SIG-M5 treated with dmso at 0.1 percent for 504 hours (cell line): ENCODE data around the gene DUSP10.
A peak's percentile ranks its signal among the peaks of the same experiment; 100 is the strongest.

Experiments used
- DNase-seq: peaks from one replicate; lab custom pipeline; 2025; ENCODE audit not compliant: unreplicated experiment; lab: John Stamatoyannopoulos, UW

The DUSP10 gene

DNA sequence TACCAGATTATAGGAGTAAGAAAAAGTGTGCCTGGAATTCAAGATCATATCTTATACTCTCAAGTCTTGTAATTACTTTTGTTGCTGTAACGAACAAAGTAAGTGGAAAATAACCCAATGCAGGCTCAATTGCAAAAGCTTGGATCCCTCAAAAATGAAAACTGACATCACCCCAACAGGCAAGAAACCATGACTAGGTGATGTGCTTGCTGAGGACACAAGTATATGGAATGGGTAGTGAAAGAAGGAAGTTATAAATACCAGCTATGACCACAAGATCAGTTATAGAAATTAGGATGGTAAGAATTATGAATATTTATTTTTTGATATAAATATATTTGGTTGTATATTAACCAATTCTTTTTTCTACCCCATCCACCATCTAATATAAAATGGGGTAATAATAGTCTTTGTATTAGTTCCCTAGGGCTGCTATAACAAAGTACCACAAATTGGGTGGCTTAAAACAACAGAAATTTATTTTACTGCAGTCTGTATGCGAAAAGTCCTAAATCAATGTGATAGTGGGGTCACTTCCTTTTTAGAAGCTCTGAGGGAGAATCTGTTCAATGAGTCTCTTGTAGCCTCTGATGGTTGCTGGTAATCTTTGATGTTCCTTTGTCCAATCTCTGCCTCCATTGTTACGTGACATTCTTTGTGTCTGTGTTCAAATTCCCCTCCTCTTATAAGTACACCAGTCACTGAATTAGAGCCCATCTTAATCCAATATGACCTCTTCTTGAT is 45.0 kb downstream of the DUSP10 start:
- peak; percentile 34 for DNase-seq

DNA sequence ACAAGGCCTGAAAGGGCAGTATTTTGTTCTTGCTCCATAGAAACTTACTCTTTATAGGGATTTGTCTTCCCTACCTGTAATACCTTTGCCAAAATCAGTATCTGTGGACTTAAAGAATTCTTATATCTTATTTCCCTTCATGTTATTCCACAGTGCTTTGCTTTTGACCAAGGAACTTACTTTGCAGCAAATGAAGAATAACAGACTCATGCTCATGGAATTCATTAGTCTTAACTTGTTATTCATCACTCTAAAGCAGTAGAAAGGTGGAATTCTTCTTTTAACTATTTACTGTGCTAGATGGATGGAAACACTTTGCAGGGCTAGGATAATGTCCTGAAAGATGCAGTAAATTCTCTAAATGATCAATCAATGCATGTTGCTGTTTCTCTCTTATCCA is 45.9 kb downstream of the DUSP10 start:
- no peak for DNase-seq

DNA sequence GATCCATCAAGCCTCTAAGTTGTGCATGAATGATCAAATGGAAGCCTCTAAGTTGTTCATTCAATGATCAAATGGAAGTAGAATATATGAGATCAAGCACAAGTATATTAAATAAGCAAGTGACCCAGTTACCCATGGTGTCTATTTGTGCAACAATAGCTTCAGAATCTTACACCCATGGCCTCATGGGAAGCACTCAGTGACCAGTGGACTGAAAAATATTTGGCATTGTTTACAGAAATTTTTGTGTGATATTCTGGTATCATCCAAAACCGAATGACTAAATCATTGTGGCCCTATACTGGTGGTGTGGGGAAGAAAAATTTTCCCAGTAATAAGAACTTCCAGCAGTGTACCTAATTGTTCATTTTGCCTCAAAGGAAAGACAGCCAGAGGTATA is 46.6 kb downstream of the DUSP10 start:
- DNase-seq, result no peak

DNA sequence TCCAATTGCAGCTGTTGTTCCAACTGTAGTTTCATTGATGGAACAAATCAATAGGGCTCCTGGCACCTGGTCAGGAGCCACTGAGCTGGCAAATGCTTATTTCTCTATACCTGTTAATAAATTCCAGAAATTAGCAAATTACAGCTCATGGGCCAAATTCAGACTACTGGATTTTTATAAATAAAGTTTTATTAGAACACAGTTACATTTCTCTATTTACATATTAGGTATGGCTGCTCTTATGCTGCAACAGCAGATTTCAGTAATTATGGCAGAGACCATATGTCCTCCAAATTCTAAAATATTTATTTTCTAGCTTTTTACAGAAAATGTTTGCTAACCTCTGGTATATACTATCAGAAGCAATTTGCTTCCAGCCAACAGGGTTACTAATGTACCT is 47.8 kb downstream of the DUSP10 start:
- DNase-seq, result no peak

DNA sequence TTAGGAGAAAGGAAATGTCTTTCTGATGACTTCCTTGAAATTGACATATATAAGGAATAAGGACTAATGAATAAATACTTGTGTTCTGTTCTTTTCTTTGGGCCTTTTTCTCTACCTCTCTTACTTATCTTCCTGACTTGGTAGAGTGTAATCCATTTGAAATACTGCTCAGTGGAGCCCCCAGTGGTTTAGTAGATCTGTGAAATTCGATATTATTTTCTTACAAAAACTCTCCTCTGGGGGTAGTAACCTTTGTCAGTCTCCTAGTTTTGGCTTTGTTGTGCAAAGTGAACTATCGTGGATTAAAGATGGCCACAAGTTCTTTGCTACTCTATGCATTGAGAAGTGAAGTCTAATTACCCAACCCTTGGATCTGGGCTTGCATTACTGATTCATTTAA is 48.8 kb downstream of the DUSP10 start:
- DNase-seq, result no peak

DNA sequence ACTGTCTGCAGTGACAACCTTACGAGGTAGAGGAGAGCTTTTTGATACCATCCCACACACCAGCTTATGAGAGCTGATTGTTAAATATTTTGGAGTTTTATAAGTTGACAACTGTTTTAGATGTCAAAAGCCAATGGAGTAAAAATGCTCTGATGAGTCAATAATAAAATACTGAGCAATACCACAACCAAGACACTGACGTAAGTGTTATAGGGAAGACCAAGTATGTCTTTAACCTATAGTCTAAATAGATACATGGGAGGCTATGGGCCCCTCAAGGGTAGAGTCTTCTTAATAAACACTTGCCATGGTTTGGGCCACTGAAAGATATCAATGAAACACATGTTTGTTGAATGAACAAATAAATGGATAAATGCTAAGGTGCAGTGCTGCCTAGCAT is 49.2 kb downstream of the DUSP10 start:
- DNase-seq, result no peak

DNA sequence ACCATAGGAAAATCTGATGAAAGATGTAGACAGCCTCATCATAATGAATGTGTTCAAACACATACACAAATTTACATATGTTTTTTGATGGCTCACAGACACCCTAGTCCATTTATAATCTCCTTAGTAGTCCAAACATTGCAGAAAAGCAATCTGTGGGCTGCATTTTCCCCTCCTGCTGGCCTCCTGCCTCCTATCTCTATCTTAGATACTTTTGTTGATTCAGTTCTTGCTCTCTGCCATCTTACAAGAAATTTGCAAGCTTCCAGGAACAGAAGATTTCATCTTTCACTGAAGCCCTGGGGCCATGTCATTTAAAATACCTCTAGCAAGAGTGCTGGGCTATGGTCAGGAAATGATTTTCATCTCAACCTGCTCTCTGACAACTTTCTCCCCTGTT is 50.6 kb downstream of the DUSP10 start:
- DNase-seq, result no peak

DNA sequence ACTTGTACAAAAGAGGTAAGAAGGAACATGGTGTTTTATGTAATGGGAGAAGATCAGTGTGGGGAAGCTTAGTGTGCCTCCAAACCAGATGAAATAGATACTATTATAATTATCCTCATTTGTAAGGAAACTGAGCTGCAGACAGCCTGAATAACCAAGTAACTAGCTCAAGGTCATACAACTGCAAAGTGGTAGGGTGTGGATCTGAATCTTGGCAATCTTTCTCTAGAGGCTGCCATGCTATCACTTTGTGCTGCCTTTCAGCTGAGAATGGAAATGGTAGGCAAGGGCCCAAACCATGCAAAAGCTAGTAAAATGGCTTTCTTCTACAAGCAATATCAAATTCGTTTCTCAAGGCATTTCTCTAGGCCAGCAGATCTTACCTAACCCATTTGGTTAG is 51.0 kb downstream of the DUSP10 start:
- no peak for DNase-seq

DNA sequence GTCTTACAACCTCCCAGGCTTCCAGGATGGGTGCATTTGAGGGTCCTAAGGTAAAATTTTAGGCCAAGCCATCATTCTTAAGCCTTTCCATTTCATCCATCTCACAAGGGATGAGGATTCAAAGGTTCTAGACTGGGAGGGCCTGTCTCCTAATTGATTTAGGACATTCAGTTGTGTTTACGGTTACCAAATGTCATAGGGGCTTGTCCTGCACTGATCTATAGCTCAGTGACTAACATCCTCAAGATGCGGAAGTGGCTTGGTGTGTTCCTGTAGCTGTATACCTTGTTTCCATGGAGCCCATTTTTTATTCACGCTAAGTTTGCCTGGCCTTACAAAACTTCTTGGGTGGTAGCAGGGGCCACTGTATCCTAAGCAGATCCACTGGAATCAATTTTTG is 52.8 kb downstream of the DUSP10 start:
- DNase-seq, result no peak

DNA sequence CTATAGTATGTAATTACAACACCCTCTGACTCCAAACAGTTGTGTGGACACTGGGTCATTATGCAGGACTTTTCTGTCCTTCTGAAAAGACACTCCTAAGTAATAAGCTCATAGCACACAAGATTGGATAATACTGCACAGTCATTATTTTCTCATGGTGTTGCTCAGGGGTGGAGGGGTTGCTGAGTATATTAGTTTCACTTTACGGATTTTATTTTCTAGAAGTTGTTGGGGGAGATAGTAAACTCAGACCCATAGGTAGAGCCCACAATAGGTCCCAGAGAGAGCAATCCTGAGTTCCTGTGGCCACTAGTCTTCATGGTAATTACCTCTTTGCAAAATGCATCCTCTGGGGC is 53.4 kb downstream of the DUSP10 start:
- DNase-seq, result no peak

DNA sequence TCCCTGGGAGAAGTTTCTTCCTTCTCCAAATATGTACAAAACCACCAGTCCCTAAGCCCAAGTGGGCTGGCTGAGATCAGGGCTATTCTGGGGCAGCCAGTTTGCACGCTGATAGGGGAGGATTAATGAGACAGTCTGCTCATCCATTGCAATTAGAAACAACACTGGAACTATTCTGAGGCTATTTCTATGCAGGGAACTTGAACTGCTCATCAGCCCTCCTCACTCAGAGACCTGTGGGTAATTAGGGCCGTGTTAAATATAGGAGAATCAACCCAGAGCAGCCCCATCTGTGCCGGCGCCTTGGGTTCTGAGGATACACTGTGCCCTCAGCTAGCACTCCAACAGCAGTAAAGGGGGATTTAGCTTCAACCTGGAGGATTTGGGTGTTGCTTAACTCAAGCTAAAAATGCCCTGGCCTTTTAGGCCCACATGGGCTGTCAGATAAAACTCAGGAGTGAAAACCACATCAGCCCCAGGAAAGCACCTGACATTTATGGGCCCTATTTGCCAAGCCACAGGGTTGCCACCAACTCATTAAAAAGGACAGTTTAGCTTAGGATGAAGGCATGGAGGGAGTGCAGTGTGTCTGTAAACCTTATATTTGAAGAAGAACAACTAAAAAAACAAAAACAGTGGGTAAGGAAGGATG is 53.9 kb downstream of the DUSP10 start:
- no peak for DNase-seq

DNA sequence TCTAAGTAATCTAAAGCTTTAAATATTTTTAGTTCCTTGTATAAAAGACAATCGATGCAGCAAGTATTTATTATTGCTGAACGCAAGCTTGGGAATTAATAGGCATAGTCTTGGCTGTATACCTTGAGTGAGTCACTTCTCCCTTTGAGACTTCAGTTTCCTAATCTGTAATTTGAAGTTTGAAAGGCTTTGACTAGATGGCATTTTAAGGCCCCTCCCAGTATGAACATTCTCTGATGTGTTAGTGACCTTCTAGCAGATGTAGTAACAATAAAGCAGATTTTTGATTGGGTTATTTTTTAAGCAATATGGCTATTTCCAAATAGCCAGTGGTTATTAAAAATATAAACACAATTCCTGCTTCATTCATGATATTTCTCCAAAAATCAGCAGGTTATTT is 58.2 kb downstream of the DUSP10 start:
- DNase-seq, result no peak

DNA sequence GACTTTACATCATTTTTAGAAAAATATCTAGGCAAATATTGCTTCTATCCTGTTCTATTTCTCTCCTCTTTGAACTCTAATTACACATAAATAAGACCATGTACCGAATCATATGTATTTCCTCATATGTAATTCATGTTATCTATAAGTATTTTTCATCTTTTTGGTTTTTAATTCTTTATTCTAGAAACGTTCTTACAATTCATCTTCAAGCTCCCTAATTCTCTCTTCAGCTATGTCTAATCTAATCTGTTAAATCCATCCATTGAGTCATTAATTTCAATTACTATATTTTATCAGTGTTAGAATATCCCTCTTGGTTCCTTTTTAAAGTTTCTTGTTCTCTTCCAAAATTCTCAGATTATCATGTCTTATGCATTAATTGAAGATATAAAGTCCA is 61.8 kb downstream of the DUSP10 start:
- no peak for DNase-seq

DNA sequence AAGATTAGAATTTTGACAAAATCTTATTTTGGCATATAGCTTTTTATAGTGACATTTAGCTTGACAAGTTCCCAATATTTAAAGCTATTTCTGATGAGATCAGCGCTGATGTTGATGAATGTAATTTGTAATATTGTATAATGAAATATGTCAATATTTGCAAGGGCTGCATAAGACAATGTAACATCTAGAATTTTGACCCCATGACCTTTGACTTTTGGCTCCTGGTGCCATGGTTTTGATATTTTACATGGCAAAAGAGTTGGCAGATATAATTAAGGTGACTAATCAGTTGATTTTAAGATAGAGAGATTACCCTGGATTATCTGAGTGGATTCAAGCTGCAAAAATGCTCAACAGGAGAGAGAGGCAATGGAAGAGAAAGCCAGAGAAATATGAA is 63.9 kb downstream of the DUSP10 start:
- no peak for DNase-seq

DNA sequence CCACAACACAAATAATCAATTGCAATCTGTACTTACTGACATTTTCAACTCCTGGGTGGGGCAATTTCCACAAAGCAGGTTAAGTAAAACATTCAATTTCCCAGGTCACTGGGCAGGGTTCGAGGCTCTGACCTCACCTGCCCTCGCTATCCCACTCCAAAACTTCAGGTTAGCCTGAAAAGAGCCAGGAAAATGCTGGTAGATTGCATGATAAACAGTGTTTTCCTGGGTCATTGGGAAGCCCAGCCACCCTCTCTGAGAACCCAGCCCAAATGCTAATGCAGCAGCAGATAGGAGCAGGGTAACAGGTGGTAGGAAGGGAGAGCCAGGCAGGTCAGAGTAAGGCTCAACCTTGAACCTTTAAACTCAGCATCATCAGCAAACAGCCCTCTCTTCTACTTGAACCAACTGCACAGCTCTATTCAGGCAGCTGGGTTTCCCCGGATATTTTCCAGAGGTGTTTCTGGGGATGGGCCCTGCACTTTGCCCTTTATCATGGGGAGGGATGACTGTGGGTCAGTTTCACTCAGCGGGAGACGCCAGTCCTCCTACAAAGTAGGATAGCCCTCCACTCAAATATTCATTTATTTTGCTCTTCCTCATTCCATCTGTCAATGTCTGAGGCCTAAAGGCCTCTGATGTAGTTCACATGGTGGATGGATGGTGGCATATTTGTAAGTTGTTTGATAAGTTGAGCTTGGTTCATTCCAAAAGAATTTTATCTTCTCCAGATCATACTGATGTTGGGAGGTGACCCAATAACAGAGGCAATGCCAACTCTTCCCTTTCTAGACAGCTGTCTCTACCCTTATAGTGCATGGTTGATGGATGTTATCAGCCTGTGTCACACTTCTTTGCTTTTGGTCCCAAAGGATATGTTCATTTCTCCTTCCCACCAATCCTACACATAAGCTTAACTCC is 65.7 kb downstream of the DUSP10 start:
- no peak for DNase-seq

DNA sequence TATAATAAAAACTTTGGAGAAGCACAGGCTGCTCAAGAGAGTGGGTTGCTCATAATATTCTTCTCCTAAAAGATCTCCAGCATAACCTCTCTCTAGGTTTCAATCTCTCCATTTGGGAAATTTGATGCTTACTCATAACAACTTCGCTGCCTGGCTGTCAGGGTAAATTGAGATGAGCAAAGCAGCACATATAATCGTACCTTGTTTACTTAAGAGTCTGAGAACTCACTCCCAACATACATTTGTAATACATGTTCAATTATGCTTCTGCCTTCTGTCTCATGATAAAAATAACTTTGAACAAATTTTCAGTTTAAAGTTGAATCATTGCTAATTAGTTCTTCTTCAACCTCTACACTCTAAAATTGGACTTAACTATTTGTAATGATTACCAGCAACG is 68.9 kb downstream of the DUSP10 start:
- DNase-seq, result no peak

DNA sequence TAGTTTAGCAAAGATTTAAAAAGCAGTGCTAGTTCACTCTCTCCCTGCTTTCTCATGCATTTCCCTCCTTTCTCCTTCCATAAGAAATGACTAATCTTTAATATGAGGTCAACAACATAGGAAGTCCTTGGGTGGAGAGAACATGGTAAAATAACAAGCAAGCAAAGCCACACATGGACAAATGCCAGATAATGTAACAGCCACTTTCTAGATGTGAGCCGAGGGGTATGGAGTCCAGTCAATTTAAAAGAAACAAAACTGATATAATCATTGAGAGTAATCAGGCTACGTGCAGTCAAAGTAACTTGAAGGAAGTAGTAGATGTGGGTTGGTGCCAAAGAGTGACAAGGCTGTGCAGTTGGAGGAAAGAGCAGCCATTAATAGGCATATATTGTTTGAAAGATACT is 69.6 kb downstream of the DUSP10 start:
- no peak for DNase-seq

DNA sequence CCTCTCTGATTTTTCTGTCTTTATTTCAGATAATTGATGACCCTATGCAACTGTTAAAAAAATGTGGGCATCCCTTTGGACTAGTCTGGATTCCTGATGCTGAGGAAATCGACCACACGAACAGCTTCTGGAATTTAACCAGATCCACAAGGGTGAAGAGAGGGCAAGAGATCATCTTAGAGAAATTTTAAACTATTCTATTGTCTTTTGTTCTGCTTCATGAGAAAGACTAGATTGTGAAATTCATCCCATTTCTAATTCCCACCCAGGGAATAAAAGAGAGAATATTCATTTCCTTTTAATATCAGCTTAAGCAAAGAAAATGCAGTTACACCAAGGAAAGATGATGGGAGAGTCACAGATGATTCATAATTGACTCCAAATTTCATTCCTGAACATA is 71.8 kb downstream of the DUSP10 start:
- DNase-seq, result no peak

DNA sequence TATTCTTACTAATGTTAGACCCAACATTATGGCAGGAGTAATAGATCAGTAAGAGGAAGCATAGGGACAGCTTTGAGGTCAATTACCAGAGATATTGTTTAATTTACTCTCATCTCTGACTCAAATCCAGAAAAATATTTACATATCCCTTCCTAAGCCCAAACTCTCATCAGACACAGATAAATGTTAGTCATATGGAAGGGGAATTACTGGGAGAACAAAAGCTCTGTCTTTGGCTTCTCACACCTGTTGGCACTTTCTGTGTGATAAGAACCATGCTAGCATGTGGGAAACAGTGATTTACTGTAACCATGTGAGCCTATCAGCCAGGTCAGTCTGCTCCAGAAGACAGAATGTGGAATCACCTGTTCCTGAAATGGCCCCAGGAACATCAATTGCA is 72.4 kb downstream of the DUSP10 start:
- DNase-seq, result no peak

DNA sequence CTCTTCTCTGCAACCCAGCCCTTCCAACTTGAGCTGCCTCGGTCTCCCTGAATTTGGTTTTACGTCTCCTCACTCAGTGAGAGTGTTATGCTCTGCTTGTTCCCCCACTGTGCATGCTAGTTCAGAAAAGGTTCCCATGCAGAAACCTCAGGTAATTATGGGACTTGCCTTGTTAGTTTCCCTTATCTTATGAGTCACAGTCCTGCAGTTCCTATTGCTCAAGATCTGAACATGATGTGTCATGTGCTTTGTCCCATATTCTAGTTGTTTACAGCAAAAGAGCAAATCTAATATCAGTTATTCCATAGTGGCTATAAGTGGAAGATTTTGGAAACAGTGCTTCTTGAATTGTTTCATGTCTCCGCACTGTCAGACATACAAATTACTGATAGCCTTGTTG is 74.4 kb downstream of the DUSP10 start:
- DNase-seq, result peak; percentile 65

DNA sequence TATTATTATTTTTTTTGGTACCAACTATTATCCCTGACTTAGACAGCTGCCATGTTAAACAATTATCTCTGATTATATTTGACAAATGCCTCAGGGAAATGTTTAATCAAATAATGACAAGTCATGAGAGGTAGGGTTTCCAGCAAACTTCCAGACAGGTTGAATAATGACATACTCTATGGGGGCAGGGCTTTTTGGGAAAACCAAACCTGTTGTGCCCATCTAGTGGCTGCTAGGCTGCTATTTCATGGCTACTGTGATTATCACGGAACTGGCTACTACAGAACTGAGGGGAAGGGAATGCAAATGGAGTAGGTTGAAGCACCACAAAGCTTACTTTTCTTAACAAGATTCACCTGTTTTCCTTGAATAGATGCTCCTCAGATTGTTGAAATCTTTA is 77.6 kb downstream of the DUSP10 start:
- DNase-seq, result no peak

DNA sequence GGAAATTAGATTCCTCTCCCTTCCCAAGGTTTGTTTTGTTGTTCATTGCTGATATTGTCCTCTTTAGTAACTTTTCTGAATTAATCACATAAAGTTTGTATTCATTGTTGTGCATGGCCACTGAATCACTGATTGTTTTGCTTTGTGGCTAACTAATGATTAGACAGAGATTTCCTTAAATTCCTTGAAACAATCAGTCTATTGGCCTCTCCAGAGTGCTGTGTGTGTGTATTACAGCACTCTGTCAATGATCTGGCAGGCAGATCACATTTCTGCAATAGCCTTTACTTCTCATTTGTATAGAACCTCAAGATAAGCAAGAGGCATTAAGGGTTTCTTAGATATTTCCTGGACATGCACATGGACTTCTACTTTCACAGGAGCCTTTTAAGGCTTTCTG is 78.6 kb downstream of the DUSP10 start:
- DNase-seq, result no peak
